GM23248 (cell line): ENCODE measurements around the gene GSG1L.

Experiments used
- EZH2 ChIP-seq: fragments of 200-600 bp; sonication (generic); IDR thresholded peaks from 2 replicates; pipeline ENCODE4 v1.6.1; 2018; ENCODE audit warnings: antibody characterized with exemption, mild to moderate bottlenecking; ENCODE audit not compliant: insufficient read depth, poor library complexity, severe bottlenecking
- EZH2phosphoT487 ChIP-seq: fragments of 200-600 bp; sonication (generic); IDR thresholded peaks from 2 replicates; pipeline ENCODE4 v1.6.1; 2018; ENCODE audit warnings: antibody characterized with exemption, moderate library complexity, mild to moderate bottlenecking, low read depth; ENCODE audit not compliant: insufficient read depth

GRCh38 chr16:27976990-27977389 lies 86.5 kb downstream of the GSG1L start:
- no peak for TF ChIP-seq EZH2
- no peak for TF ChIP-seq EZH2phosphoT487
